NCI-H1930 (cell line): Measurements from ENCODE around the gene METTL8.
"Not testable (repeated sequence)": the region's sequence is repeated elsewhere in the genome, so short reads cannot be mapped to it uniquely, and the experiment has no call there.

ENCODE experiments used
- DNase-seq, 2 experiments: peaks; one replicate each; lab custom pipeline; 2025; lab: John Stamatoyannopoulos, UW

METTL8 gene

DNA sequence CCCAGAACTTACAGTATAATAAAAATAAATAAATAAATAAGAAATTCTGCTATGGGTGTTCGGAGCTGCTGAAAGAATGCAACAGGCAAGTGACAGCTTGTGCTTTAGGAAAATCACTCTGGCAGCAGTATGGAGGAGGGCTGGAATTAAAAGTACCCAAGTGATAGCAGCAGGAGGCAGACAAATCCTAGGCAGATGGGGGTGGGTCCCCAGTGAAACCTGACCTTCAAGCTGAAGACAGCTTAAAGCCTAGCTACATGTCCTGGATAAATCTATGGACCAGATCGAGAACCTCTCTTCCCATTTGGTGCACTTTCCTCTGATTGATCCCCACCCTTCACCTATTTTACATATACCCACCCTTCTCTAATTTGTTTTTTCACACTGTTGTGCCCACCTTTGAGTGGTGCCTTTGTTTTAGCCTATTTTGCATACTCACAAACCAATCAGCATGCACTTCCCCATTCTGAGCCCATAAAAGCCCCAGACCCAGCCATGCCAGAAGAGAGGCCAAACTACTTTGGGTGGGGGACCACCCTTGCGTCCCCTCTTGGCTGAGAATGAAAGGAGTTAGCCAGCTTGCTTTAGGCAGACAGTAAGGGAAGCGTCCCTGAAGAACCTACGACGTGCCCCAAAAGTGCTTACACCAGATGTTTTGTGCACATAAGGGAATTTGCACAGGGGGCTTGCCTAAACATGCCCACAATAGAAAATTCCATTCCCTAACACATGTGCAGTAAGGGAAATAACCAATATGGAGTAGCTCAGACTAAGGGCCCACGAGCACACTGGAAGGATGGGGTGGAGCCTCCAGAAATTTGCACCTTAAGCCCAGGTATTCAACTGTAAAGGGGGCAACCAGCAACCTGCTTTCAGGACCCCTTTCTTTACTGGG, 3.0 kb downstream of the METTL8 start:
- no peak for DNase-seq

DNA sequence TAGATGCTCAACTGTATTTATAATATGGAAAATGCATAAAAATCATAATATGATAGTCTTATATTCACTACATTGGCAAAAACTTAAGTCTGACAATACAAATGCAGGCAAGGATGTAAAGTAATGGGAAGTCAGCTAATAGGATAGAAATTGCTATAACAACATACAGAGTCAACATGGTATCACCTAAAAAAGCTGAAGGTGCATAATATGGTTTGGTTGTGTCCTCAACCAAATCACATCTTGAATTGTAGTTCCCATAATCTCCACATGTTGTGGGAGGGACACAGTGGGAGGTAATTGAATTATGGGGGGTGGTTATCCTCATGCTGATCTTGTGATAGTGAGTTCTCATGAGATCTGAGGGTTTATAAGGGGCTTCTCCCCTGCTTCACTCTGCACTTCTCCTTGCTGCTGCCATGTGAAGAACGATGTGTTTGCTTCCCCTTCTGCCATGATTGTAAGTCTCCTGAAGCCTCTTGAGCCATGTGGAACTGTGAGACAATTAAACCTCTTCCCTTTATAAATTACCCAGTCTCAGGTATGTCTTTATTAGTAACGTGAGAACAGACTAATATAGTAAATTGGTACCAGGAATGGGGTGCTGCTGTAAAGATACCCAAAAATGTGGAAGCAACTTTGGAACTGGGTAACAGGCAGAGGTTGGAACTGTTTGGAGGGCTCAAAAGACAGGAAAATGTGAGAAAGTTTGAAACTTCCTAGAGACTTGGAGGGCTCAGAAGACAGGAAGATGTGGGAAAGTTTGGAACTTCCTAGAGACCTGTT, 10.9 kb downstream of the METTL8 start:
- DNase-seq: not testable (repeated sequence)

DNA sequence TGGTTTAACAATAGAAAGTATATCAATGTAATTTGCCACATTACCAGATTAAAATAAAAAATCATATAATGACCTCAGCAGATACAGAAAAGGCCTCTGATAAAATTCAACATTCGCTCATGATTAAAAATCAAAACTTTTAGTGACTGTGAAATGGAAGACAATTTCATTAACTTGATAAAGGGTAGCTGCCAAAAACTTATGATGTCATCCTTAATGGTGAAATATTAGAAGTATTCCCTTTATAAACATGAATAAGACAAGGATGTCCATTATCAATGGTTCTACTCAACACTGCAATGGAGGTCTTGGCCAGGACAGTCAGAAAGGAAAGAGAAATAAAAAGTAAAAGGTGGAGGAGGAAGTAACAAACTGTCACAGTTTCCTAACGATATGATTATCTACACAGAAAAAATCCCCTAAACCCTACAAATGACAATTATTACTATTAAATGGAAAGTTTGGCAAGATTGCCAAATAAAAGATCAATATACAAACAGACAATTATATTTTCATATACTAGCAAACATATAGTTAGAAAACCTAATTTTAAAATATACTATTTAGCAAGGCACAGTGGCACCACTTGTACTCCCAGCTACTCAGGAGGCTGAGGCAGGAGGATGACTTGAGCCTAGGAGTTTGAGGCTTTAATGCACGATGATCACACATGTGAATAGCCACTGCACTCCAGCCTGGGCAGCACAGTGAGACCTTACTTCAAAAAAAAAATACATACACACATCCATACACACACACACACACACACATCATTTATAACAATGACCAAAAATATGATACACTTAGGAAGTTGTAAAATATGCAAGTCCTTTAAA, 12.8 kb downstream of the METTL8 start:
- no peak for DNase-seq

DNA sequence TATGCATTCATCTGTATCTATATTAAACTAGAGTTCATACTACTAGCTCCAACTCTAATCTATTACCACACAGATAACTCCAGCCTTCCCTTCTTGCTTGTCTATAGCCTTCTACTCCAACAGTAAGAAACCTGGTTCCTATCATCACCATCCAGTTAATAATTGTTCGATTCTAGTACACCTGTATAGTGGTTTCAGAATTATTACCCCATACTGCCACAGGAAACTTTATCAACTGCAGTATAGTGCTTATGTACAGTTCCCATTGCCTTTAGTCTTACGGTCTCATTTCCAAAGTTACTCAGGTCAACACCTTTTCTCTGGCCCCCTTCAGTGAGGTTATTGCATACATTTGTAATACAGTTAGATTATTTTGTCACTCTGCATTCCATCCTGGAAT, 14.5 kb downstream of the METTL8 start:
- no peak for DNase-seq

DNA sequence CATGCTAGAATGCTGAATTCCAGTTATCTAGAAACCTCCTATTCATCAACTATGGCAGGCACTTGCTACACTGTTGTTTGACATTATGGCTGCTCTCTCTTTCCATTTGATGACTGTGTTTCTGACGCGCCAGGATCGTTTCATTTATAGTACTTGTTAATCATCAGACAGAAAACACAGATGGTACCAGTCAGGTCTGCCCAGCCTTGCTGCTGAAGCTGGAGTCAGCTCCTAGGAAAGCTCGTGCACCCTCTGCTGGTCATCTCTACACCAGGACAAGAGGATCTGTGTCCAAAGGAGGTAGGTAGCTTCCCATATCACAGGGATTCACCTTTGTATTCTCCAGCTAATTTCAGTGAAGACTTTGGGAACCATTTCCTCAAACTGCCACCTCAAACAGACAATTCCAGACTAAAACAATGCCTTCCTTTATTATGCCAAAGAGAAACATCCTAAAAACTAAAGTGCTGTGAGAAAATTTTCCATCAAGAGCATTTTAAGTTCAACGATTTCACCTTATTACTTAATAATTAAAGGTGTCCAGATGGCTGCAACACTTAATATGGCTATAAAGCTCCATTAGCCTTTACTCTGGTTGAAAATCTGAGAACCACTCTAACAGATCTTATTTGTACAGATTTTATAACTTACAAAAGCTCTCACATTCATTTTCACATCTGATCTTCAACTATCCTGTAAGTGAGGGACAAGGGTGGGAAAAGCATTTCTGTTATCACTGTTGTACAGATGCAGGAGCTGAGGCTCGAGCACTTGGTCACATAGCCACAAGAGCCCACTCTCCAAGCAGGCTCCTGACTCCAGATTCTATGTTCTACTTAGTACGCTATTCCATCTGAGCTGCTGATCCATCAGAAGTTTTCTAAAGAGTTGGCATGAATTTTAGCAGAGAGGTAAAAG, 17.5 kb downstream of the METTL8 start:
- DNase-seq: peak; percentile 53 to 76

DNA sequence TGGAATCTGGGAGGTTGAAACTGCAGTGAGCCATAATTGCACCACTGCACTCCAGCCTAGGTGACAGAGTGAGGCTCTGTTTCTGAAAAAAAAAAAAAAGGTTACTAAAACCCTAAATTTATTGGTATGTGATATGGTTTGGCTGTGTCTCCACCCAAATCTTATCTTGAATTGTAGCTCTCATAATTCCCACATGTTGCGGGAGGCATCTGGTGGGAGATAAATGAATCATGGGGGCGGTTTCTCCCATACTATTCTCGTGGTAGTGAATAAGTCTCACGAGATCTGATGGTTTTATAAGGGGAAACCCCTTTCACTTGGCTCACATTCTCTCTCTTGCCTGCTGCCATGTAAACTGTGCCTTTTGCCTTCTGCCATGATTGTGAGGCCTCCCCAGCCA, 19.1 kb downstream of the METTL8 start:
- not testable (repeated sequence) for DNase-seq

DNA sequence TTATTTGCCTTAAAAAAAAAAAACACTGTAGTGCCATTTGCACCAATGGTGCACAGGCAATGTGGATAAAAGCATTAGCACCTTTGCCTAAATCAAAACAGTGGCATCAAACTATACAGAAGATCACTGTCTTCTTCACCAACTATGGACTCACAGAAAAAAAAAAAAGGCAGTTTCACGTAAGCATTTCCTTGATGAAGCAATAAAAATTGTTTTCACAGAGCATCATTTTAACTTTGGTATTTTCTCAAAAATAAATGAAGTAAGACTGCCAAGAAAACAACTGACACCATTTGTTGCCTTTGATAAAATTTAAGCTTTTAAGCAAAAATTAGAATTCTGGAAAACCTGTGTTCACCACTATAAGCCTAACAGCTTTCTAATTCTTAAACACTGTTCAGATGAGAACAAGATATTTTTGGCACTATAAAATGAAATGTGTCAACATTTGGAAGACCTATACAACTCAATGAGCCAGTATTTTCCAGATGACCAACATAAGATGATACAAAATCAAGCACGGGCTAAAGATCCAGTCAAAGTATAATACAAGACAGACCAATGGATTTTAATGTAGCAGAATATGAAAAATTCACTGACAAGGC, 21.1 kb downstream of the METTL8 start:
- DNase-seq: no peak

DNA sequence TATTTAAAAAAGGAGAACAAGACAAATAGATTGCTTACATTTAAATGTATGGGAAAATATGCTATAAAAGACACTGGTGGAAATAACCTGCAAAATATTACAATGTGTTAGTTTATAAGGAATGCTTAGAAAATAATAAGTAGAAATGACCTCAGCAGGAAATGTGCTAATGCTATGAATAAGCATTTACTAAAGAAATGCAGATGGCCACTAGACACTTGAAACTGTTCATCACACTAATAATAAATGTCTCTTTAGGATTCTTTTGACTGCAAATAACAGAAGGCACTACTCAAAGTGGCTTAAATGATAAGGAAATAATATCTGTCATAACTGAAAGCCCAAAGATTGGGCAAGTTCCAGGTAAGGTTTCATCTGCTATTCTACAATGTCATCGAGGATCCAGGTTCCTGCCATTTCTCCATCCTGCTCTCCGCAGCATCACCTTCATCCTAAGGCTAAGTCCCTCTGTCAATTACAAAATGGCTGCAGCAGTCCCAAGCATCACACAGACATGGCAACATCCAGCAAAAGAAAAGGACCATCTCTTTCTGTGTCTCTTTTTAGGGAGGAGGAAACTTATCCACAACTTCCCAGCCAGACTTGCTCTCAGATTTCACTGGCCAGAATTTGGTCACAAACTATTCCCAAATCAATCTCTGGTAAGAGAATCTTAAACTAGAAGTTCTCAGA, 21.9 kb downstream of the METTL8 start:
- DNase-seq: no peak

DNA sequence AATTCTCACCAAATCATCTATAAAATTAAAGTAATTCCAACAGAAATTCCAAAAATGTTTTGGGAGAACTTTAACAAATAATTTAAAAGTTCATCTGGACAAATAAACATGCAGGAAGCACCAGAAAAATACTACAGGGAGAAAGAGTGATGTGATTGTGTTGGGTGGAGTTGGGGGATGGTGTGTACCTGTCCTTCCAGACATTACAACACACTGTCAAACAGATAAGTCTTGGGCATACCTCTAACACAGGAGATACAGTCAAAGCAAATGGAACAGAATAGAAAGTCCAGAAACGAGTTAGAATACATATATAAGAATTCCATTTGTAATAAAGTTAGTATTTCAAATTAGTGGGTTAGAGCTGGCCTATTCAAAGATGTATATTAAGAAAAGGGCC, 22.6 kb downstream of the METTL8 start:
- no peak for DNase-seq

DNA sequence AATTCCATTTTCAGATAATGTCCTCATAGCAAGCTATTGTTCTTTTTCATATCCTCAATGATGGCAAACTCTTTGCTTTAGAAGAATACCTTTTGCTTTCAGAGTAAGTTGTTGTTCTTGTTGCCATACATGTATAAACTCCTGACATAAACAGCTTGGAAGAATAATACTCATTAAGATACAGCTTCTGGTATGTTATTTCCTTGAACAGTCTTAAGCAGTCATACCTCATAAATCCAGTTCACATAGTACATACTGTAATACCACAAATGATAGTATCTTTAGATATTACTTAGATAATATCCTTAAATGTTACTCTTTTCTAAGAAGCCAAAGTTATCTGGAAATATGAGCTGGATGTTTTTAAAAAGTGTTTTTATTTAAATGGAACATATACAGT, 23.2 kb downstream of the METTL8 start:
- no peak for DNase-seq

DNA sequence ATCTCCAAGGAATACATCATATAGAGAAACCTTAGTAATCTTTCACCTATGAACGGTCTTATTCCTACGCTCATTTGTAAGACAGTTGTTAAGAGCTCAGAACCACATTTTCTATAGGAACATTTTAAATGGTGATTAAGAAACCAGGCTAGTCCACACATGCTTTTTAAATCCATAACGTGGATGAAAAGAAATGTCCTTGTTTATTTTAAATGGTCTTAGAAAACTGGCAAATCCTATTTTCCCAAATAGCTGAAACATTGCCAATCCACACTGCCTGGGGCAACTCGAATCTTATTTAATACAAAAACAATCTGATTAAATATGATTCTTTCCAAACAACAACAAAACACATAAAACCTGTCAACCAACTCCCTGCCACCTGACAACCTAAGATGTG, 23.7 kb downstream of the METTL8 start:
- DNase-seq: no peak

DNA sequence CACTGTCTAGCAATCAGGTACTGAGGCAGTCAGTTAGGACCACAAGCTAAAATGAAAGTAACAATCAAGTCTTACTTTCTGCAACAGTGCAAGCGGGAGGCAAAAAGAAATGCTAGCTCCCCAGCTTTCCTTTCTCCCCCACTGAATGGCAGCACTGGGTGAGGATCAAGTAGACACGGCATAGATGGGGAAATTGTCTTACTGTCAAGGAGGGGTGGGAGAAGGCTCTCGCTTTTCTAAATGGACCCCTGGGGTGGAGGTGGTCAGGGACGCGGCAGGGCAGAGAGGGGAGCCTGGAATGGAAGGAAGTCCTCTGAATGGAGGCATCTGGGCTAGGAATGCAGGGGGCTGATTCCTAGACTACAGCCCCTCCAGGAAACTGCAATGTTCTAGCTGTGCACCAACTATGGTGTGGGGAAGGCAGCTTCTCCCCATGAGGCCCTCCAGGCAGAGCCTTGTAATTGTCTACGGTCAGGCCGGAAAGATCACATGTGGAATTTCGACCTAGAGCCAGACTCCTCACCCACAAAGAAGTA, 24.3 kb downstream of the METTL8 start:
- DNase-seq: no peak

DNA sequence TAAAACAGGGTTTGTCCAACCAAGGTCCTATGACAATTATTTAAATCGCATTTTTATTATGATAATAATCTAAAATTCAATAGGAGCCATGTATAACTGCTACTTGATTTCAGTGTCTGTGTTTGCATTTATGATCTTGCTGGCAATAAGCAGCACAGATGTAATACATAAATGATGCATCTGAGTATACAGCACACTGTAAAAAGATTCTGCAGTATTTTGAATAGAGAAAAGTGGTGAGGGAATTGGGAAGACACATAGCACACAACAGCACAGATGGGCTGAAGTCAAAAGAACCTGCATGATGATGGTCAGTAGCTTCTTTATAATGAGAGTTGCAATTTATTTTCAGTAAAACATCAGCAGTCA, 26.1 kb downstream of the METTL8 start:
- no peak for DNase-seq

DNA sequence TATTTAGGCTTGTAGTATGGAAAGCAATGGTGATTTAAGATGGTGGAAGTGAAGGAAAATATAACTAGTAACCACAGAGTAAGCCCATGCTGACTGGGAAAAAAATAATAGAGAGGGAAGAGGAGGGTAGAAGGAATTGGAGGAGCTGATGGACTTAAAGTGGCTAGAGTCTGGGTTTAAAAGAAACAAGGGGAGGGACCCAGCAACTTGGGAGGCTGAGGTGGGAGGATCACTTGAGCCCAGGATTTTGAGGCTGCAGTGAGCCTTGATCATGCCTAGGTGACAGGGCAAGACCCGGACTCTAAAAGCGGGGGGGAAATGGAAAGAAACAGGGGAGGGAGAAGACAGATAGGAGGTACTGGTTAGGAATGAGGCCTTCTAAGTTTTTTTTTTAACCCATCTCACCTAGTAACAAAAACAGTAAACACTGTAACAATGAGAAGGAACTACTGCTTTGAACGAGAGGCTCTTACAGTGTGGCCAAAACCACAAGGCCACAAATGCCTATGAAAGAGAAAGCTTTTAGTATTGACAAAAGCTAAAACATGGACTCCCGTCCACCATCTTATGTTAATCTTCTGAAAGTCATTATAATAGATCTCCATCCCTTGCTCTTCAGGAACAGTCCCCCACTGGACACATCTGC, 26.6 kb downstream of the METTL8 start:
- no peak for DNase-seq

DNA sequence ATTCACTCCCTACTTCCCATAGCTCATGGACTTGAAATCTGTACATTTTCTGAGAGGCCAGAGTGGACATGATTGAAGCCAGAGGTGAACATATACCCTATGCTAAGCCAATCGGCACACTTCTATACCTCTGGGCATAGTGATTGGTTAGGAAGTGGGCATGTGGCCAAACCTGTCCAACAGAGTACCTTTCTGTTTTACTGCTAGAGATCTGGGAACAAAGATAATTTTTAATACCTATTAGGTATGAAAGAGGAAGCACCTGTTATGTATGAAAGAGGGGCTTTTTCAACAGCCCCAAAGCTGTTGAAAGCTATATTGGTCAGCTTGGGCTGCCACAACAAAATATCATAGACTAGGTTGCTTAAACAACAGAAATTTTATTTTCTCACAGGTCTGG, 27.7 kb downstream of the METTL8 start:
- DNase-seq: no peak

DNA sequence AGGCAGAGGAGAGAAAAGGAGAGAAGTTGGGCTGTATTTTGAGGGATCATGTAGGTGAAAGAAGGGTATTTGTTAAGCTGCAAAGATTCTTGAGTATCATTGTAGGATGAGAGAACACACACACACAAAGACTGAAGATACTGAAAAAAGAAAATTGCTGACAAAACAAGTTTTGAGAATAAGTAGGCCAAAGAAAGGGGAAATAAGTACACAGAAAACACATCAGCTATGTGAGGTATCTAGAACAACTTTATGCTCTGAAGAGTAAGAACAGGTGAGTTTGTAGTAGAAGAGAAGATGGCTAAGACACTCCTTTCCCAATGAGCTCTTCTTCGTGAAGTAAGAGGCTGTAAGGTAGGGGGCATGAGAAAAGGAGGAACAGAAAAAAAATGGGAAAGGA, 28.2 kb downstream of the METTL8 start:
- no peak for DNase-seq

DNA sequence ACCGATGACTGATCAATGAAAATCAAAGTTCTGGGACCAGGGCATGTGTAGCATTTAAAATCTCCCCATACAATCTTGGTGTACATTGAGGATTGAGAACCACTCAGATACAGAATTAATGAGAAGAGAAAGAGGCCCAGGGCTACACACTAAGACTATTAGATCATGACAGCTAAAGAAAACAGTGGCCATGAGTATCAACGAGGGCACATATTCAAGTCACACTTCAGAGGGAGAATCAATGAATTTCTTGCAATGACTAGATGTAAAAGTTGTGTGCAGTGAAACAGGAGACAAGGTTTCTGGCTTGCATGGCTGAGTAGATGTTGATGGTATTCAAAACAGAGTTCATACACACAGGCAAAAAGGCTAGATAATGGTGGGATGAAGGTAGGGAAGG, 29.1 kb downstream of the METTL8 start:
- DNase-seq: no peak

DNA sequence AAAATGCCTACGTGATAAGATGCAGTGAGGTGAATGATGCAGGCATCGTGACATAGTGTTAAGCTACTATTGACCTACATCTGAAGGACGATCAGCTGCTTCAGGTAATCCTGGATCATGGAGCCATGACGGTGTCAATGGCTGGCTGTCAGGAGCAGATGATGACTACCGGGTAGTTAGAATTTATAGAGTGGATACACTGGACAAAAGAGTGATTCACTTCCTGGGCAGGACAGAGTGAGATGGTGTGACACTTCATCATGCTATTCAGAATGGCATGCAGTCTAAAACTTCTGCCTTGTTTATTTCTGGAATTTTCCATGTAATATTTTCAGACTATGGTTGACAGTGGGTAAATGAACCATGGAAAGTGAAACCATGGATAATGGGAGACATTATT, 29.5 kb downstream of the METTL8 start:
- no peak for DNase-seq

DNA sequence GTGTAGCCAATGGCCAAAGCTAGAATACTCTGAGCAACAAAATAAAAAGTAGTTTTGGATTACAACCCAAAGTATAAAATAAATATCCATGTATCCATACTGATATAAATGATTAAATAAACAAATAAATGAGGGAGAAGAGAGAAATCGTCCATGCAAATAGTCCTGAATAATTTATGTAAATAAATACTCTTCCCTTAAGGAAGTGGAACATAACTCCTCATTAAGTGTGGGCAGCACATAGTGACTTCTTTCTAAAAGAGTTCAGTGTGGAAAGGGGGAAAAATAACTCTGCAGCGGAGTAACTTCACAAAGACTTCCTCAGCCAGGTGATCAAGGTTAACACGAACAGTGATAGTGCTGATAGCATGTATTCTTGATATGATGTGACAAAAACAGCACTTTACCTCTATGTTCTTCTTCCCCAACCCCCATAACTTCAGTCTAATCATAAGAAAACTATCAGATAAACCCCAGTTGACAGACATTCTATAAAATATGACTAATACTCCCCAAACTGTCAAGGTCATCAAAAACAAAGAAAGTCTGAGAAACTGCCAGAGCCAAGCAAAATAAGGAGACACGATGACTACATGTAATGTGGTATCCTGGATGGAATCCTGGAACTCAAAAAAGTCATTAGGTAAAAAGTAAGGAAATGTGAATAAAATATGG, 30.7 kb downstream of the METTL8 start:
- DNase-seq: no peak
